Activated naive CD8-positive, alpha-beta T cell treated with anti-CD3 and anti-CD28 coated beads, Interleukin-2, amount 50 U/mL, for 24 hours (primary cell): ENCODE results near the gene TP53RK.

ENCODE experiments used
- ATAC-seq: fragments of 150-1000 bp; cut with Tn5 transposase; one replicate; pipeline ENCODE4 v1.10.0; 2021
- DNase-seq: peaks from one replicate; pipeline ENCODE4 v3.0.0; 2021
- H3K27ac Mint-ChIP-seq: one replicate; pipeline ENCODE4 v1.8.0; 2021; ENCODE audit warnings: mild to moderate bottlenecking, mixed read lengths
- H3K27me3 Mint-ChIP-seq: one replicate; pipeline ENCODE4 v1.8.0; 2021; ENCODE audit warnings: mixed read lengths
- H3K36me3 Mint-ChIP-seq: one replicate; pipeline ENCODE4 v1.8.0; 2021; ENCODE audit warnings: low read depth, mixed read lengths
- H3K4me1 Mint-ChIP-seq: one replicate; pipeline ENCODE4 v1.8.0; 2021; ENCODE audit warnings: mixed read lengths
- H3K4me3 Mint-ChIP-seq: one replicate; pipeline ENCODE4 v1.8.0; 2021; ENCODE audit warnings: mild to moderate bottlenecking, moderate library complexity, mixed read lengths
- H3K9me3 Mint-ChIP-seq: one replicate; pipeline ENCODE4 v1.8.0; 2021; ENCODE audit warnings: mixed read lengths

Gene TP53RK

GRCh38 chr20:46646659-46647380 lies 42.4 kb downstream of the TP53RK start:
- H3K9me3 Mint-ChIP-seq = peaks cover 6% of the 10 kb centered on the region
- ATAC-seq = no peak
- H3K36me3 Mint-ChIP-seq = no peaks in the 10 kb centered on the region
- no peaks in the 10 kb centered on the region for H3K4me1 Mint-ChIP-seq
- peaks cover 22% of the 10 kb centered on the region for H3K27me3 Mint-ChIP-seq
- DNase-seq = no peak
- H3K4me3 Mint-ChIP-seq = no peak overlapping the region
- H3K27ac Mint-ChIP-seq = no peak overlapping the region

DNA sequence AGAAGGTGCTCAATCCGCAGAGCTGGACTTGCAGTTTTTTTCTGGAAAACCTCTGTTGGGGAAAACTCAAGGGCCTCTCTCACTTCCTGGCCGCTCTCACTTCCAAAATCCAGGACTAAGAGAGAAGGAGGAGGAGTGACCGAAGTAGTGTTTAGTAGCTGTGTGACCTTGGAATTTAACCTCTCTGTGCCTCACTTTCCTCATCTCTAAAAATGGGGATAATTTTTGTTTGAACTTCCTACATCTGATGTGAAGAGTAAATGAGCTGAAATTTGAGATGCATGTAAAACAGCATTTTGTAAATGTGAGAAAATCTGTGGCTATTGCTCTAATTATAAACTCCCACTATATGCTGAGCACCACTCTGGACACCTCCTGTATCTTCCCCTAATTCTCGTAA lies 43.1 kb downstream of the TP53RK start:
- Mint-ChIP-seq H3K4me1 (no peaks in the 10 kb centered on the region), H3K4me3 (no peak overlapping the region), H3K9me3 (peaks cover 6% of the 10 kb centered on the region), H3K36me3 (no peaks in the 10 kb centered on the region), H3K27me3 (peaks cover 23% of the 10 kb centered on the region), H3K27ac (no peak overlapping the region)
- no peak for DNase-seq
- ATAC-seq = no peak

- ATAC-seq = no peak
- Mint-ChIP-seq H3K9me3 (no peaks in the 10 kb centered on the region), H3K36me3 (no peaks in the 10 kb centered on the region), H3K4me1 (no peaks in the 10 kb centered on the region), H3K27ac (no peak overlapping the region), H3K4me3 (no peak overlapping the region), H3K27me3 (peaks cover 10% of the 10 kb centered on the region)
- no peak for DNase-seq
Observed at GRCh38 chr20:46644733-46645132, 44.5 kb downstream of the TP53RK start.

DNA sequence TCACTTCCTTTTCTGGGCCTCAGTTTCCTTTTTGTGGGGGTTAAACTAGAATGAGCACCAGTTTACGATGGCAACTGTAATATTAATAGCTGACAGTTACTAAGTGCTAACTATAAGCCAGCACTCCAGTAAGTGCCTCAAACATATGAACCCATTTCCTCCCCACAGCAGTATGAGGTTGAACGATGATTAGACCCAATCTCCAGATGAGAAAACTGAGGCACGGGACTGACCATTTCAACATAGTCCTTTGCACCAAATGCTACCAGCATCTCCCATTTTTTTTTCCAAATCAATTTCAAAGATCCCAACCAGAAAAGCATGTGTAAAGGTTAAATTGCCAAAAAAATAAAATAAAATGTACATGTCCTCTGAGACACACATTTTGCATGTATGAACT lies 45.1 kb downstream of the TP53RK start:
- no peak overlapping the region for H3K27ac Mint-ChIP-seq
- DNase-seq (no peak), ATAC-seq (no peak)
- H3K4me1 Mint-ChIP-seq = no peaks in the 10 kb centered on the region
- no peaks in the 10 kb centered on the region for H3K36me3 Mint-ChIP-seq
- H3K27me3 Mint-ChIP-seq = peaks cover 11% of the 10 kb centered on the region
- no peak overlapping the region for H3K4me3 Mint-ChIP-seq
- H3K9me3 Mint-ChIP-seq = no peaks in the 10 kb centered on the region

DNA sequence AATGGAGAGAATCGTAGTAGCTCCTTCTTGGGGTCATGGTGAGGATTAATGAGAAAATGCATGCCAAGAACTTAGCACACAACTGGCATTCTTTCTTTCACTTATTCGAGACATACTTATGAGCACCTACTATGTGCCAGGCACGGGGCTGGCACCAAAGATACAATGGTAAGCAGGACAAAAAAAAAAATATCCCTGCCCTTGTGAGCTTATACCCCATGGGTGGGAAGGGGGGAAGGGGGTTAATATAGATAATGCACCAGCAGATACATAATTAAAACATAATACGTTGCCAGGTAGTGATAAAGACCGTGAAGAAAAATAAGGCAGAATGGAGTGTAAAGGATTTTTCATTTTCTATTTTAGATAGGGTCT lies 46.3 kb downstream of the TP53RK start:
- ATAC-seq (no peak), DNase-seq (no peak)
- Mint-ChIP-seq H3K4me3 (no peak overlapping the region), H3K9me3 (no peaks in the 10 kb centered on the region), H3K4me1 (no peaks in the 10 kb centered on the region), H3K27me3 (peaks cover 10% of the 10 kb centered on the region), H3K27ac (no peak overlapping the region), H3K36me3 (no peaks in the 10 kb centered on the region)

DNA sequence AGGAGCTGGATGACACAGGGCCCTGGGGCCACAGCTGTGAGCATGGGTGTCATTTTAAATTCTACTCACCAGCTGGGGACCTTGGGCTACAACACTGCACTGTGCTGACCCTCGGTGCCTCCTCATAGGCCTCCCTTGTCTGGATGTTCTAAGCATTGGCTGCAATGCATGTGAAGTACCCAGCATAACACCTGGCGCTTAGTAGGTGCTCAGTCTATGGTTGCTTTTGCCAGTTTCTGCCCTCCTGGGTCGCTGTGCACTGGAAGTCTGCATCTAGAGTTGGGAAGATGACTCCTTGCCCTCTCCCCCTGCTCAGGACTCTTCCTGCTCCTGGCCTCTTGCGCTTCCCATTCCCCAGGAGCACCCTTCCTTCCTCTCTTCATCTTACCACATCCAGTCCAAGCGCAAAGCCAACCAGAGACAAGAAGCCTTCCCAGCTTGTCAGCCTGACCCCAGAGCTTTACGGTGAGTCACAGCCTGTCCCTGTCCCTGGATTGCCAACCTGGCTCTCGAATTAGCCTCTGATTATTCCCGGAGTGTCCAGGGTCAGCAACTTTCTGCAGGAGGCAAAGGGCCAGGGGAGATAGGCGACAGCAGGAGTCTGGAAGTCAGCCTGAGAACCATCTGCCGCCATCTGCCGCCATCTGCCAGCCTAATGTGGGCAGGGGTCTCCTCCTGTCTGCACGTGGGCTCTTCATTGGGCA lies 46.8 kb downstream of the TP53RK start:
- Mint-ChIP-seq H3K4me3 (no peak overlapping the region), H3K4me1 (no peaks in the 10 kb centered on the region), H3K36me3 (no peaks in the 10 kb centered on the region), H3K27ac (no peak overlapping the region), H3K9me3 (no peaks in the 10 kb centered on the region), H3K27me3 (peaks cover 10% of the 10 kb centered on the region)
- ATAC-seq (no peak), DNase-seq (no peak)

DNA sequence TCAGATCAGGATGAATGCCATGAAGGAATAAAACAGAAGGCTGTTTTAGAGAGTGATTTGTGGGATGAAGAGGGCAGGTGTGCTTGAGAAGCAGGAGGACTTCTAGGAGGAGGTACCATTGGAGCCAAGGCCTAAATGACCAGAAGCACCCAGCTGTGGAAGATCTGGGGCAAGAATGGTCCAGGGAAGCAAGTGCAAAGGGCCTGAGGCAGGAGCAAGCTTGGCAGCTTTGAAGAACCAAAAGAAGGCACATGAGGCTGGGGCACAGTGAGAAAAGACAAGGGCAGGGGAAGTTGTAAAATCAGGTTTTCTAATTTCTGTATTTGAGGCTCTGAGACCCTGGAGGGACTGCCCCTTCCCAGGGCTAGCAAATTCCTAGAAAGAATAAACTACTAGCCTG lies 47.8 kb downstream of the TP53RK start:
- H3K4me3 Mint-ChIP-seq = no peak overlapping the region
- DNase-seq (no peak), ATAC-seq (no peak)
- no peaks in the 10 kb centered on the region for H3K9me3 Mint-ChIP-seq
- H3K36me3 Mint-ChIP-seq = no peaks in the 10 kb centered on the region
- H3K27me3 Mint-ChIP-seq = peaks cover 10% of the 10 kb centered on the region
- H3K27ac Mint-ChIP-seq = no peak overlapping the region
- H3K4me1 Mint-ChIP-seq = no peaks in the 10 kb centered on the region

DNA sequence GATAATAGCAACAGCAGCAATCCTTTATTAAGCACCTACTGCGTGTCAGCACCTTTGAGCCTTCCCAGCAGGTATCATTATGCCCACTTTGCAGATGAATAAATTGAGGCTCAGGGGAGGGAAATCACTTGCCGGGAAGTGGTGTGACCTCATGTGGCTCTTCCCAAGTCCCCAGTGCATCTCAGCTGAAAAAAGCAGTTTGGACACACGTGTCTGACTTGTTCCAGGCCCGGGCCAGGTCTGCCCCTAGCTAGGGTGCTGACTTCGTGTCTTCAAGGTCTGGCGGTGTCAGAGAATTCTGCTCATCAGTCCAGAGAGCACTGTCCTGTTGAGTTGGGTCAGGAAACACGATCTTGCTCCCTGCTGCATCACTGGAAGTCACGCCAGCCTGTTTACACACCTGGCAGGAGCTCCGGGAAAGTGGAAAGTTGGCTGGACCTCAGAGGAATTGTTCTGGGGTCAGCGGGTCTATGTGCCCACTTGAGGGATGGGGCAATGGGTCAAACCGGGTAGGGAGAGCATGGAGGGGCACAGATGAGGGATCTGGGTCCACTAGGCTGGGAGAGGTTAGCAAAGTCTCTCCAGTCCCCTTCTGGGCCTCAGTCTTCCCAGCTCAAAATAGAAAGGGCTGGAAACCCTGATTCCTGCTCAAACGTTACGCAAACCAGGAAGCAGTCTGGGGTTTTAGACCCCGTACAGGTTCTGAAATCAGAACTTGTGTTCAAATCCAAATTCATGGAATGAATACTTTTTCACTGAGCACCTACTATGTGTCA lies 48.5 kb downstream of the TP53RK start:
- H3K27ac Mint-ChIP-seq = no peak overlapping the region
- H3K4me1 Mint-ChIP-seq = no peaks in the 10 kb centered on the region
- H3K27me3 Mint-ChIP-seq = peaks cover 16% of the 10 kb centered on the region
- H3K4me3 Mint-ChIP-seq = no peak overlapping the region
- H3K36me3 Mint-ChIP-seq = no peaks in the 10 kb centered on the region
- H3K9me3 Mint-ChIP-seq = no peaks in the 10 kb centered on the region
- no peak for DNase-seq
- ATAC-seq = no peak

DNA sequence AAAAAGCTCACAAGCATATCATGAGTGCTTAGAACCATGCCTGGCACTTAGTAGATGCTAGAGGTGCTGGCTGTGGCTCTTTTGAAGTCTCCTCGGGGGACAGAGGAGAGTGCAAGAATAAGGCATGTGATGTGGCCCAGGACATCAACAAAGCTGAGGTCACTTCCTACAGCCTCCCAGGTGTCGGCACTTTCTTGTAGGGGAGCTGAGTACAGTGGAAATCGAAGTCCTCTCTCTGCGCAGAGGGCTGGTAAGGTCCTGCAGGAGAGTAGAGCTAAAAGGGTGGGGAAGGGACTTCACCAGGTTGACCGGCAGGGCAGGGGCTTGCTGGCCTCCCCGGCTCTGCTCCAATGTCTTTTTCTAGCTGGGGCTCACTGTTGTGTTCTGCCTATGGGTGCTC lies 49.2 kb downstream of the TP53RK start:
- no peaks in the 10 kb centered on the region for H3K4me1 Mint-ChIP-seq
- no peak overlapping the region for H3K4me3 Mint-ChIP-seq
- ATAC-seq (no peak), DNase-seq (no peak)
- H3K9me3 Mint-ChIP-seq = no peaks in the 10 kb centered on the region
- H3K27me3 Mint-ChIP-seq = peaks cover 16% of the 10 kb centered on the region
- no peaks in the 10 kb centered on the region for H3K36me3 Mint-ChIP-seq
- no peak overlapping the region for H3K27ac Mint-ChIP-seq

- no peak for ATAC-seq
- Mint-ChIP-seq H3K27me3 (peaks cover 16% of the 10 kb centered on the region), H3K4me1 (no peaks in the 10 kb centered on the region), H3K36me3 (no peaks in the 10 kb centered on the region), H3K4me3 (no peak overlapping the region), H3K9me3 (no peaks in the 10 kb centered on the region), H3K27ac (no peak overlapping the region)
- no peak for DNase-seq
Observed at GRCh38 chr20:46639587-46639986, 49.7 kb downstream of the TP53RK start.

DNA sequence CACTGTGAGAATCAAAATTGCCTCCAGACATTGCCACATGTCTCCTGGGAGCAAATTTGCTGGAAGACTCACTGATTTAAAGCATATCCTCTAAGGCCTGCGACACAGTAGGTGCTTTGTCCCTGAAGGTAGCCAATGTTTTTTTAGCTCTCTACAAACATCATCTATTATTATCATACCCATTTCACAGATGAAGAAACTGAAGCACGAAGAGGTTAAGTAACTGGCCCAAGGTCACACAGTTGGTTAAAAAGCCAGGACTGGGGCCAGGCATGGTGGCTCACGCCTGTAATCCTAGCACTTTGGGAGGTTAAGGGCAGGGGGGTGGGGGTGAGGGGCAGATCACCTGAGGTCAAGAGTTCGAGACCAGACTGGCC lies 50.4 kb downstream of the TP53RK start:
- H3K4me3 Mint-ChIP-seq = no peak overlapping the region

DNA sequence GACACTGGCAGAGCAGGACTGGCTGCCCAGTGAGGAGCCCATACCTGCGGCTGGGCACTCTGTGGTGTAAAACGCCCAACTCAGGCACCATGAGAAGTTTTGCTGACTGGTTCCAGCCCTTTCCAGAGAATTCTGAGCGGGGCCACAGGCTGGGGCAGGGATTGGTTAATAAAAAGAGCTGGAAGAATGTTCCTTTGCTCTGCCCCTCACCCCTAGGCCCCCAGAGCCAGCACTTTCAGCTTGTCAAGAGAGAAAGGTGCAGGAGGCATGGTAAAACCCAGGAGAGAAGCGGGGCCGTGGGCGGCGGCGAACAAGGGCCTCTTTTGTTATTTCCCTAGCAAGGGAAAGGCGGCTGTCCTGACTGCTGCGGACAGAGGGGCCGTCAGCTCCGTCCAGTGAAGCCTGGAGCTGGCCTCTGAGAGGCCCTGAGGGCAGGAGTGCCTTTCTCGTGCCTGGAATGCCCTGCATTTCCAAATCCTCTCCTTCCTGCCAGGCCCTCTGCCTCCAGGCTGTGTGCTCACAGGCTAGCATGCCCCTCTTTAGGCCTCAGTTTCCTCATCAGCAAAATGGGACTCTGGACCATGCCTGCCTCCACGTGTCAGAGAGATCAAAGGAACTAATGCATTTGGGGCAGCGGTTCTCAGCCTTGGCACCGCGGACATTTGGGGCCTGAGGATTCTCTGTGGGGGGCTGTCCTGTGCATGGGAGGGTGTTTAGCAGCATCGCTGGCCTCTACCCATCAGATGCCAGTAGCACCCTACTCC lies 50.9 kb downstream of the TP53RK start:
- Mint-ChIP-seq H3K4me3 (no peak overlapping the region), H3K4me1 (no peaks in the 10 kb centered on the region), H3K36me3 (no peaks in the 10 kb centered on the region), H3K9me3 (no peaks in the 10 kb centered on the region), H3K27ac (no peak overlapping the region), H3K27me3 (peaks cover 16% of the 10 kb centered on the region)
- ATAC-seq (no peak), DNase-seq (no peak)

More for the DNA sequence above, 50.4 kb downstream of the TP53RK start:
- peaks cover 16% of the 10 kb centered on the region for H3K27me3 Mint-ChIP-seq
- DNase-seq = no peak
- no peaks in the 10 kb centered on the region for H3K9me3 Mint-ChIP-seq
- no peaks in the 10 kb centered on the region for H3K36me3 Mint-ChIP-seq
- ATAC-seq = no peak
- no peak overlapping the region for H3K27ac Mint-ChIP-seq
- H3K4me1 Mint-ChIP-seq = no peaks in the 10 kb centered on the region

GRCh38 chr20:46637427-46638133 lies 51.7 kb downstream of the TP53RK start:
- peaks cover 16% of the 10 kb centered on the region for H3K27me3 Mint-ChIP-seq
- H3K9me3 Mint-ChIP-seq = no peaks in the 10 kb centered on the region
- no peak for DNase-seq
- no peaks in the 10 kb centered on the region for H3K4me1 Mint-ChIP-seq
- H3K4me3 Mint-ChIP-seq = no peak overlapping the region
- H3K36me3 Mint-ChIP-seq = no peaks in the 10 kb centered on the region
- H3K27ac Mint-ChIP-seq = no peak overlapping the region
- no peak for ATAC-seq

DNA sequence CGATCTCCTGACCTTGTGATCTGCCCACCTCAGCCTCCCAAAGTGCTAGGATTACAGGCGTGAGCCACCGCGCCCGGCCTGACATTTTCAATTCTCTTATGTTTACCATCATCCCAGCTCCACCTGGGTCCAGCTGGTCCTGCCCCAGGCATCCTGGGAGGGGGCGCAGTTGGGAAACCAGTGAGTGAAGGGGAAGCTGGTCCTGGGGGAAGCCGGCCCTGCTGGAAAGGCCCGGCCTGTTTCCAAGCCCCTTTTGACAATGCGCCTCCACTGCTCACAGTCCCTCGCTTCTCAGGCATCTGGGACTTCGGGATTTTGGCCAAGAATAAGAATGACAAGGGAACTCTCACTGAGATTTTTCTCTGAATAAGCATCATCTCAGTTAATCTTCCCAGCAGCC lies 52.2 kb downstream of the TP53RK start:
- Mint-ChIP-seq H3K4me3 (no peak overlapping the region), H3K27ac (no peak overlapping the region), H3K27me3 (peaks cover 16% of the 10 kb centered on the region), H3K4me1 (no peaks in the 10 kb centered on the region), H3K9me3 (no peaks in the 10 kb centered on the region), H3K36me3 (no peaks in the 10 kb centered on the region)
- no peak for DNase-seq
- ATAC-seq = no peak
